Mesenchymal stem cell (in vitro differentiated cells and primary cell): ENCODE data around the gene WHRN.

Source experiments
- DNase-seq: peaks from one replicate; pipeline ENCODE4 v3.0.0-alpha.2; 2013
- H2AFZ ChIP-seq: one replicate; pipeline ENCODE4 v1.6.1; 2013; ENCODE audit warnings: low read depth, mild to moderate bottlenecking, control low read depth, inconsistent platforms, low read length, moderate library complexity
- H2AK5ac ChIP-seq: 2 replicates; pipeline ENCODE4 v1.6.1; 2013; ENCODE audit warnings: low read length, moderate library complexity, mild to moderate bottlenecking, inconsistent platforms; ENCODE audit not compliant: severe bottlenecking
- H2BK120ac ChIP-seq: one replicate; pipeline ENCODE4 v1.6.1; 2013; ENCODE audit warnings: low read depth, mild to moderate bottlenecking, inconsistent platforms, low read length, moderate library complexity
- H2BK12ac ChIP-seq, 2 experiments: one replicate each; pipeline ENCODE4 v1.6.1; 2013; ENCODE audit warnings: inconsistent platforms in 2 of 2, low read length in 2 of 2, mild to moderate bottlenecking in 2 of 2, moderate library complexity in 2 of 2, control low read depth in 1 of 2
- H2BK15ac ChIP-seq: one replicate; pipeline ENCODE4 v1.6.1; 2013; ENCODE audit warnings: mild to moderate bottlenecking, low read depth, inconsistent platforms; ENCODE audit not compliant: poor library complexity, severe bottlenecking
- H2BK5ac ChIP-seq: 2 replicates; pipeline ENCODE4 v1.6.1; 2013; ENCODE audit warnings: low read depth, mild to moderate bottlenecking, low read length, control low read depth, inconsistent platforms; ENCODE audit not compliant: poor library complexity, severe bottlenecking
- H3K14ac ChIP-seq, 2 experiments: one replicate each; pipeline ENCODE4 v1.6.1; 2013; ENCODE audit warnings: inconsistent platforms in 2 of 2, low read length in 2 of 2, control low read depth in 1 of 2, mild to moderate bottlenecking in 1 of 2, moderate library complexity in 1 of 2
- H3K18ac ChIP-seq, 2 experiments: one replicate each; pipeline ENCODE4 v1.6.1; 2013; ENCODE audit warnings: inconsistent platforms in 2 of 2, low read length in 2 of 2, control low read depth in 1 of 2, low read depth in 1 of 2, mild to moderate bottlenecking in 1 of 2
- H3K23ac ChIP-seq, 2 experiments: one replicate each; pipeline ENCODE4 v1.6.1; 2013; ENCODE audit warnings: inconsistent platforms in 2 of 2, low read length in 2 of 2, mild to moderate bottlenecking in 2 of 2, moderate library complexity in 2 of 2, control low read depth in 1 of 2
- H3K27ac ChIP-seq: 2 replicates; pipeline ENCODE4 v1.5.1; 2013; ENCODE audit warnings: mild to moderate bottlenecking, moderate library complexity, low read length, control low read depth, inconsistent platforms; ENCODE audit not compliant: poor library complexity, severe bottlenecking
- H3K27me3 ChIP-seq, 2 experiments: 2 replicates each; pipeline versions ENCODE4 v1.6.1 to v1.7.0; 2013; ENCODE audit warnings: low read length in 2 of 2, mild to moderate bottlenecking in 2 of 2, moderate library complexity in 2 of 2, control low read depth in 1 of 2, inconsistent platforms in 1 of 2; ENCODE audit not compliant: control insufficient read depth in 1 of 2, insufficient read depth in 1 of 2
- H3K36me3 ChIP-seq, 2 experiments: 2 replicates each; pipeline versions ENCODE4 v1.6.1 to v1.7.0; 2013; ENCODE audit warnings: low read length in 2 of 2, control low read depth in 1 of 2, inconsistent platforms in 1 of 2, low read depth in 1 of 2, mild to moderate bottlenecking in 1 of 2; ENCODE audit not compliant: insufficient read depth in 2 of 2, control insufficient read depth in 1 of 2
- H3K4ac ChIP-seq, 2 experiments: one replicate each; pipeline ENCODE4 v1.6.1; 2013; ENCODE audit warnings: inconsistent platforms in 2 of 2, low read length in 2 of 2, mild to moderate bottlenecking in 2 of 2, moderate library complexity in 2 of 2, control low read depth in 1 of 2, low read depth in 1 of 2
- H3K4me1 ChIP-seq: 2 replicates; pipeline ENCODE4 v1.6.1; 2013; ENCODE audit warnings: low read depth, low read length, control low read depth; ENCODE audit not compliant: control insufficient read depth, insufficient read depth
- H3K4me2 ChIP-seq: 2 replicates; pipeline ENCODE4 v1.6.1; 2013; ENCODE audit warnings: low read length, mild to moderate bottlenecking, inconsistent platforms; ENCODE audit not compliant: poor library complexity, severe bottlenecking
- H3K4me3 ChIP-seq, 2 experiments: 2 replicates each; pipeline versions ENCODE4 v1.5.1 to v1.7.0; 2013; ENCODE audit warnings: low read length in 2 of 2, mild to moderate bottlenecking in 2 of 2, control low read depth in 1 of 2, low read depth in 1 of 2; ENCODE audit not compliant: insufficient read depth in 1 of 2
- H3K79me1 ChIP-seq: replicated peaks from 2 replicates; pipeline ENCODE4 v1.6.1; 2013; ENCODE audit warnings: mild to moderate bottlenecking, control low read depth, low read length, inconsistent platforms; ENCODE audit not compliant: poor library complexity, severe bottlenecking
- H3K9ac ChIP-seq: 2 replicates; pipeline ENCODE4 v1.7.0; 2013; ENCODE audit warnings: mild to moderate bottlenecking, low read length, moderate library complexity
- H3K9me3 ChIP-seq: 2 replicates; pipeline ENCODE4 v1.7.0; 2013; ENCODE audit warnings: mild to moderate bottlenecking, low read length; ENCODE audit not compliant: control insufficient read depth
- H4K8ac ChIP-seq: one replicate; pipeline ENCODE4 v1.6.1; 2013; ENCODE audit warnings: inconsistent platforms, mild to moderate bottlenecking, low read length, moderate library complexity
- H4K91ac ChIP-seq: one replicate; pipeline ENCODE4 v1.6.1; 2013; ENCODE audit warnings: mild to moderate bottlenecking, low read length, inconsistent platforms
- WGBS: methylation state at CpG from one replicate; pipeline ENCODE4 v1.1.7; 2013; ENCODE audit warnings: mixed read lengths; 5-methylcytosine and 5-hydroxymethylcytosine counted together

WHRN gene

DNA sequence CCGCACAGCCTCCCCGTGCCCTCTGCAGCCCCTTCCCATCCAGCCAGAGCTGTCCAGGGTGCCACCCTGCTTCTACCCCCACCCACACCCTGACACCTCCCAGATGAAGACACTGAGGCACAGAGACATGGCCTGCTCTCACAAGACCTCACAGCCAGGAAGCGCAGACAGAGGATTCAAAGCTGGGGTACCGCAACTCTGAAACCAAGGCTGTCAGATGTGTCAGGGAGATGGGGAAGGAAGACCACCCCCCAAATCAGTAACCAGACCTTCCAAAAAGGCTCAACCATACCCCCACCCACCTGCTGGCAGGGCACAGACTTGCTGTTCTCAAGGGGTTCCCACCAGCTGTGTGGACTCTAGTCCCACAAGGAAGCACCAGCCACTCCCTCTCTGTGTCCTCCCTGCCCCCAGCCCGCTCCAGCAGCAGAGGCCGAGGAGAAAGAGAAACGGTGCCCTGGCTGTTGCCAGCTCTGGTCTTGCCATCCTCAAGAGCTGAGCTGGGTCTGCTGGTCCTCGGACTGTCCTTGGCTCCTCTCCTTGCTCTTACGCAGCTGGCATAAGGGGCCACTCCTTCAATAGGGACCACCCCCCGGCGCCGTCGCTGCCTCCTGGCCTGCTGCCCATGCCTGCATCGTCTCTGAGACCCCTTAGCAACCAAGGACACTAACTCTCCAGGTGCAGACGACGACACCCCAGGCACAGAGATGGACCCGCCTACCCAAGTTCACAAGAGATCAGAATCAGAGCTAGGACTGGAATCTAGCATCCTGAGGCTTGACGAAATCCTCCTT lies 118.2 kb downstream of the WHRN start:
- Histone ChIP-seq H3K27ac (peak overlapping the region; percentile 77), H3K14ac (peak overlapping the region in 1 of 2 experiments; percentile 84), H3K4me1 (peaks cover 40% of the 10 kb centered on the region), H3K4me2 (peak overlapping the region; percentile 69), H3K9ac (peak overlapping the region; percentile 90), H4K91ac (peak overlapping the region; percentile 96), H2BK5ac (no peak overlapping the region), H2BK12ac (peak overlapping the region; percentile 12 to 88), H2AK5ac (peak overlapping the region; percentile 1), H3K4me3 (peak overlapping the region; percentile 55 to 91), H3K79me1 (peaks cover 6% of the 10 kb centered on the region), H3K4ac (peak overlapping the region; percentile 11 to 71), H2BK120ac (peak overlapping the region; percentile 1), H2AFZ (peak overlapping the region; percentile 33), H3K18ac (peak overlapping the region; percentile 68 to 96), H3K23ac (peak overlapping the region in 1 of 2 experiments; percentile 89), H3K9me3 (no peaks in the 10 kb centered on the region), H4K8ac (peak overlapping the region; percentile 73), H2BK15ac (no peak overlapping the region), H3K36me3 (no peaks in the 10 kb centered on the region), H3K27me3 (no peaks in the 10 kb centered on the region)
- WGBS: 13% methylated on average over 16 of the region's 18 CpGs
- DNase-seq: peak; percentile 57

DNA sequence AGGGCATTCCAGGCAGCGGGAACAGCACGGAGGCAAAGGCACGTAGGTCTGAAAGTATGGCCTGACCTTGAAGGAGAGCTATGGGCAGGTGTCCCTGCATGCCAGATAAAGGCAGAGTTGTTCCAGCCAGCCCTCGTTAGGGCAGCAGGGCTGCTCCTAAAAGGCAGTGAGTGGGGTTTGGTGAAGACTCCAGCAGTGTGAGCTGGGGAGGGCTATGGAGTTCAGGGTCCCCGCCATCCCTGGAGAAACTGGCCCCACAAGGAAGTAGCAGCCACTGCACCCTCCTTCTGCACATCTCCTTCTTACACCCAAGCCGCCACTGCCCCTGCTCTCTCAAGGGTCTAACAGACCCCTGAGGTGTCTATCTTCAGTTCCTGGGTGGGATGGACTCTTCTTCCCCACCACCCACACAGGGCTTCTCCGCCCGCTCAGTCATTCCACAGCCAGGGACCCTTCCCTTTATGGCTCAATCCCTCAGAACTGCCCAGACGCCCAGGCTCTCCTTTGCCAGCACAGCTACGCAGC lies 118.8 kb downstream of the WHRN start:
- Histone ChIP-seq H2BK12ac (peak overlapping the region in 1 of 2 experiments; percentile 32), H2BK5ac (no peak overlapping the region), H3K18ac (peak overlapping the region; percentile 31 to 96), H3K4me2 (peak overlapping the region; percentile 69), H4K91ac (peak overlapping the region; percentile 44), H3K27ac (peak overlapping the region; percentile 77), H2AK5ac (peak overlapping the region; percentile 69), H3K9me3 (no peaks in the 10 kb centered on the region), H3K36me3 (peaks cover 0 to 3% of the 10 kb centered on the region in 2 experiments), H4K8ac (no peak overlapping the region), H3K4ac (peak overlapping the region; percentile 3 to 71), H2BK120ac (peak overlapping the region; percentile 55), H3K14ac (peak overlapping the region in 1 of 2 experiments; percentile 84), H3K4me3 (peak overlapping the region; percentile 17 to 91), H3K27me3 (no peaks in the 10 kb centered on the region), H2AFZ (no peak overlapping the region), H3K4me1 (peaks cover 40% of the 10 kb centered on the region), H3K23ac (peak overlapping the region in 1 of 2 experiments; percentile 37), H3K9ac (peak overlapping the region; percentile 90), H2BK15ac (peak overlapping the region; percentile 78), H3K79me1 (peaks cover 10% of the 10 kb centered on the region)
- DNase-seq: peak; percentile 15
- 57% methylated on average over 9 of the region's 10 CpGs for WGBS

- peaks cover 16% of the 10 kb centered on the region for H3K79me1 ChIP-seq
- no peak overlapping the region for H2BK15ac ChIP-seq
- H2AFZ ChIP-seq: no peak overlapping the region
- H3K4me2 ChIP-seq: peak overlapping the region; percentile 29
- H3K18ac ChIP-seq: peak overlapping the region; percentile 46 to 62
- peak overlapping the region; percentile 85 for H2AK5ac ChIP-seq
- peak overlapping the region; percentile 75 for H3K27ac ChIP-seq
- WGBS: 32% methylated on average over 10 of the region's 11 CpGs
- peak overlapping the region in 1 of 2 experiments; percentile 91 for H3K4me3 ChIP-seq
- DNase-seq: peak; percentile 95
- H3K23ac ChIP-seq: no peak overlapping the region
- H3K9ac ChIP-seq: peak overlapping the region; percentile 90
- peak overlapping the region in 1 of 2 experiments; percentile 5 for H3K14ac ChIP-seq
- H3K36me3 ChIP-seq: peaks cover 4 to 10% of the 10 kb centered on the region in 2 experiments
- H4K8ac ChIP-seq: peak overlapping the region; percentile 22
- peak overlapping the region; percentile 47 to 75 for H2BK12ac ChIP-seq
- H2BK5ac ChIP-seq: peak overlapping the region; percentile 54
- H3K4ac ChIP-seq: peak overlapping the region in 1 of 2 experiments; percentile 91
- H3K4me1 ChIP-seq: peaks cover 40% of the 10 kb centered on the region
- H4K91ac ChIP-seq: peak overlapping the region; percentile 48
- H3K27me3 ChIP-seq: no peaks in the 10 kb centered on the region
- H3K9me3 ChIP-seq: no peaks in the 10 kb centered on the region
- no peak overlapping the region for H2BK120ac ChIP-seq
Observed at GRCh38 chr9:114385397-114386181, 119.7 kb downstream of the WHRN start.
